Tibial artery (tissue), 4 donors: Measurements from ENCODE around the gene MYOG.

ENCODE experiments used
- DNase-seq, 2 donors: peaks; one replicate each; pipeline ENCODE4 v3.0.0-alpha.2; 2019
- H3K27ac ChIP-seq, 2 donors: fragments of 200-600 bp; sonication (generic) in 1 of 2; 1 replicate in 1 of 2; 2 replicates in 1 of 2; pipeline ENCODE4 v1.5.1; 2018 to 2019; ENCODE audit warnings: mild to moderate bottlenecking in 1 of 2
- H3K27me3 ChIP-seq, 2 donors: fragments of 200-600 bp; sonication (generic) in 1 of 2; one replicate each; pipeline versions ENCODE4 v1.5.1 to v1.6.0; 2016 to 2019
- H3K36me3 ChIP-seq, 3 donors: fragments of 200-600 bp; sonication (generic) in 2 of 3; one replicate each; pipeline ENCODE4 v1.5.1; 2016 to 2019; ENCODE audit warnings: mild to moderate bottlenecking in 2 of 3
- H3K4me1 ChIP-seq, 4 donors: fragments of 200-600 bp; sonication (generic) in 2 of 4; 1 replicate in 3 of 4; 2 replicates in 1 of 4; pipeline ENCODE4 v1.5.1; 2016 to 2019
- H3K4me3 ChIP-seq, 2 donors: fragments of 200-600 bp; sonication (generic) in 1 of 2; 1 replicate in 1 of 2; 2 replicates in 1 of 2; pipeline ENCODE4 v1.5.1; 2018 to 2019; ENCODE audit warnings: mild to moderate bottlenecking in 2 of 2
- H3K9me3 ChIP-seq, 3 donors: fragments of 200-600 bp; sonication (generic) in 1 of 3; one replicate each; pipeline ENCODE4 v1.5.1; 2016 to 2019
- CTCF ChIP-seq, 2 experiments: fragments of 200-600 bp in 1 of 2; fragments of 450-650 bp in 1 of 2; IDR thresholded peaks; one replicate each; pipeline ENCODE4 v1.5.1; 2017 to 2019; ENCODE audit warnings: antibody characterized with exemption in 2 of 2, mild to moderate bottlenecking in 1 of 2, moderate library complexity in 1 of 2
- intact Hi-C: fragments of 100-400 bp; cut with DNase I; formaldehyde crosslinking; loops from one replicate; pipeline ENCODE4 v1.15.0; 2023; ENCODE audit warnings: low total_unique reads

MYOG gene

GRCh38 chr1:203098445-203098844 is 12.6 kb upstream of the MYOG start:
- intact Hi-C loops = no loop called here
- Histone ChIP-seq H3K27me3 (peaks cover 0 to 8% of the 10 kb centered on the region in 2 donors), H3K4me1 (no peaks in the 10 kb centered on the region), H3K9me3 (peaks cover 4 to 19% (median 13%) of the 10 kb centered on the region in 3 donors), H3K36me3 (no peaks in the 10 kb centered on the region), H3K27ac (no peak overlapping the region), H3K4me3 (no peak overlapping the region)
- no peak for TF ChIP-seq CTCF (IDR thresholded peaks at IDR 0.05)
- no peak for DNase-seq

- intact Hi-C loops = no loop called here
- H3K9me3 ChIP-seq = peaks cover 4 to 19% (median 13%) of the 10 kb centered on the region in 3 donors
- no peak for TF ChIP-seq CTCF (IDR thresholded peaks at IDR 0.05)
- no peaks in the 10 kb centered on the region for H3K4me1 ChIP-seq
- no peak overlapping the region for H3K27ac ChIP-seq
- H3K27me3 ChIP-seq = peaks cover 0 to 6% of the 10 kb centered on the region in 2 donors
- H3K4me3 ChIP-seq = no peak overlapping the region
- DNase-seq = no peak
- H3K36me3 ChIP-seq = no peaks in the 10 kb centered on the region
These were observed 11.2 kb upstream of the MYOG start for GRCh38 chr1:203097001-203097400.

- H3K4me3 ChIP-seq = no peak overlapping the region
- H3K27me3 ChIP-seq = peaks cover 0 to 7% of the 10 kb centered on the region in 2 donors
- peaks cover 4 to 19% (median 13%) of the 10 kb centered on the region in 3 donors for H3K9me3 ChIP-seq
- no peaks in the 10 kb centered on the region for H3K4me1 ChIP-seq
- no peak overlapping the region for H3K27ac ChIP-seq
- no peak for DNase-seq
- no peak for TF ChIP-seq CTCF (IDR thresholded peaks at IDR 0.05)
- H3K36me3 ChIP-seq = no peaks in the 10 kb centered on the region
- intact Hi-C loops = no loop called here
These were observed 10.8 kb upstream of the MYOG start for GRCh38 chr1:203096566-203096965.

GRCh38 chr1:203095061-203095690 is 9.4 kb upstream of the MYOG start:
- intact Hi-C loops = no loop called here
- H3K27ac ChIP-seq = no peak overlapping the region
- no peaks in the 10 kb centered on the region for H3K4me1 ChIP-seq
- no peak for TF ChIP-seq CTCF (IDR thresholded peaks at IDR 0.05)
- no peak for DNase-seq
- peaks cover 0 to 6% of the 10 kb centered on the region in 2 donors for H3K27me3 ChIP-seq
- H3K9me3 ChIP-seq = peaks cover 4 to 19% (median 13%) of the 10 kb centered on the region in 3 donors
- H3K36me3 ChIP-seq = no peaks in the 10 kb centered on the region
- H3K4me3 ChIP-seq = no peak overlapping the region

- H3K36me3 ChIP-seq = no peaks in the 10 kb centered on the region
- H3K27ac ChIP-seq = no peak overlapping the region
- DNase-seq = no peak
- H3K4me1 ChIP-seq = no peaks in the 10 kb centered on the region
- H3K9me3 ChIP-seq = peaks cover 4 to 19% (median 13%) of the 10 kb centered on the region in 3 donors
- intact Hi-C loops = no loop called here
- TF ChIP-seq CTCF (IDR thresholded peaks at IDR 0.05) = no peak
- no peak overlapping the region for H3K4me3 ChIP-seq
- H3K27me3 ChIP-seq = peaks cover 0 to 11% of the 10 kb centered on the region in 2 donors
These were observed 8.1 kb upstream of the MYOG start for GRCh38 chr1:203093754-203094410.
